Upper lobe of left lung (tissue), 6 donors: Measurements from ENCODE around the gene ERI3. TPM values are rescaled to one million over a fixed set of nuclear protein-coding genes. Genes with fewer than 3 reads are reported as not detected.

Experiments used
- ATAC-seq, 2 donors: fragments of 200-7000 bp; cut with Tn5 transposase; one replicate each; pipeline ENCODE4 v1.9.1; 2022; ENCODE audit warnings: mild to moderate bottlenecking in 2 of 2, moderate library complexity in 2 of 2; ENCODE audit not compliant: low FRiP score in 2 of 2
- DNase-seq, 2 donors: peaks; one replicate each; pipeline ENCODE4 v3.0.0-alpha.2; 2019 to 2020
- H3K27ac ChIP-seq, 4 donors: fragments of 200-600 bp; sonication (generic); one replicate each; pipeline ENCODE4 v1.5.1; 2016 to 2019
- H3K27me3 ChIP-seq, 4 donors: fragments of 200-600 bp; sonication (generic); one replicate each; pipeline ENCODE4 v1.5.1; 2017 to 2019
- H3K36me3 ChIP-seq, 4 donors: fragments of 200-600 bp; sonication (generic); one replicate each; pipeline ENCODE4 v1.5.1; 2016 to 2019
- H3K4me1 ChIP-seq, 4 donors: fragments of 200-600 bp; sonication (generic); one replicate each; pipeline ENCODE4 v1.5.1; 2018 to 2019
- H3K4me3 ChIP-seq, 4 donors: fragments of 200-600 bp; sonication (generic); one replicate each; pipeline ENCODE4 v1.5.1; 2017 to 2019; ENCODE audit warnings: mild to moderate bottlenecking in 2 of 4, moderate library complexity in 1 of 4
- H3K9me3 ChIP-seq, 4 donors: fragments of 200-600 bp; sonication (generic); one replicate each; pipeline ENCODE4 v1.5.1; 2018 to 2019
- CTCF ChIP-seq, 6 experiments: fragments of 450-650 bp in 4 of 6; fragments of 200-600 bp in 2 of 6; sonication (generic) in 2 of 6; IDR thresholded peaks; one replicate each; pipeline ENCODE4 v1.5.1; 2016 to 2019; ENCODE audit warnings: antibody characterized with exemption in 6 of 6
- EP300 ChIP-seq, 4 donors: sonication (generic); formaldehyde crosslinking; IDR thresholded peaks; one replicate each; pipeline ENCODE4 v1.5.1; 2017; ENCODE audit warnings: antibody characterized with exemption in 4 of 4, control low read depth in 2 of 4
- POLR2A ChIP-seq, 4 donors: fragments of 450-650 bp; IDR thresholded peaks; one replicate each; pipeline ENCODE4 v1.5.1; 2016 to 2017; ENCODE audit warnings: antibody characterized with exemption in 4 of 4, mild to moderate bottlenecking in 2 of 4
- POLR2AphosphoS5 ChIP-seq, 2 donors: sonication (generic); formaldehyde crosslinking; IDR thresholded peaks; one replicate each; pipeline ENCODE4 v1.5.1; 2017; ENCODE audit warnings: antibody characterized with exemption in 2 of 2
- WGBS, 2 donors: methylation state at CpG; one replicate each; pipeline ENCODE4 v1.1.5; 2017 to 2018; 5-methylcytosine and 5-hydroxymethylcytosine counted together
- total RNA-seq, 6 donors: library from RNA; depleted of rRNA in 4 of 6; stranded (reverse); fragments of >200 nt in 4 of 6; gene quantifications; one replicate each; pipeline versions ENCODE4 v1.1.0 to v1.2.1, GENCODE V29; 2016 to 2021
- donor health status: DM: no; HTN: no; CAD: no; lungs with moderate emphysema.
- donor health status: DM: no; HTN: yes; CAD: no; lungs with severe emphysema.

Gene ERI3
- total RNA-seq, 6 donors from 2014 or later = 27.0 to 43.7 (median 39.3) TPM

DNA sequence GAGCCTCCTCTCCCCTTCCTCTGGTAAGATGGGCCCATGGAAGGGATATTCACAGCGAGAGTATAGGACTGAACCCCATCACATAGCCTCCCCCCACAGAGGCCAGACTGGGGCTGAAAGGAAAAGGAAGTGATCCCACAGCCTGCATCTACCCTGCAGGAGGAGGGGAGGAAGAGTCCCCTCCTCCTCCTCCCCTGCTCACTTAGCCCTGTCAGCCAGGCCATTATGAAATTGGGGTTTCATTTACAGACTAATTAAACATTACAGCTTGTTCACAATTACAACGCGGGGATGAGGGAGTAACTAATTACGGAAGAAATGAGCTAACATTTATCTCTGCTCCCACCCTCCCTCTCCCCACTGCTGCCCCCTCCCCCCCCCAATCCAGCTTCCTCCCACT lies 116.4 kb downstream of the ERI3 start:
- Histone ChIP-seq H3K36me3 (peaks cover 0 to 12% (median 3%) of the 10 kb centered on the region in 4 donors), H3K4me1 (peaks cover 8 to 18% (median 10%) of the 10 kb centered on the region in 4 donors), H3K4me3 (no peak overlapping the region), H3K9me3 (no peaks in the 10 kb centered on the region), H3K27ac (peak overlapping the region in 3 of 4 donors; percentile 69 to 81 (median 72)), H3K27me3 (no peaks in the 10 kb centered on the region)
- no peak for TF ChIP-seq EP300 (IDR thresholded peaks at IDR 0.05)
- WGBS, 2 donors = 77 to 80% methylated on average over 4 of the region's 4 CpGs
- ATAC-seq (no peak), DNase-seq (no peak)

DNA sequence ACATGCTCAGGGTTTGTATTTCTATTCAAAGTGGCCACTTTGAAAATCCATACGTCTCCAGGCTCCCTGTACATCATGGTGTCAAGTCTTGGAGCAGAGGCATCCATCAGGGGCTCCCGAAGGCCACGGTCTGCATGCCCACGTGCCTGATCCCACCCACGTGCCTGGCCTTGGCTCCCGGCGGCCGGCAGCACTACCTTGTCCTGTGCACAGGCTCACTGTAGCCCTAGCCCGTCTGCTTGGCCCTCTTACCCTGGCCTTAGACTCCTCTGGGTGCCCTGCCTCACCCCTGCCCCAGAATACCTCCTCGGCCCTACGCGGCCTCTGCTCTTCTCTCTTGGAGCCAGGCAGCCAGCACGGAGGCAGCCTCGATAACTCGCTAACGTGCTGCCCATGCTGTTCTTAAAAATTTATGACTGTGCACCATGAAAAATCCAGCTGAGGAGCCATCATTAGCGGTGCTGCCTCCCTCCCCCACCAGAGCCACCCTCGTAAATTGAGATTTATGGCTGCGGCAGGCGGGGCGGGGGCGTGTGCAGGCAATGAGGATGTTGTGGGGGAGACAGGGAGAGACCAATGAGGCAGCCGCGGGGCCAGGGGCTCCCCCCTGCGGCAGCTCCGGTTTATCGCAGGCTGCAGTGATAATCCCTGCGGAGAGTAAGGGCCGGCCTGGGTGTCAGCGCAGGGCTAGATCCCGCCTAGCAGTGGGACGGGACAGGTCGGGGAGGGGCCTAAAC lies 117.2 kb downstream of the ERI3 start:
- ATAC-seq (peak in 1 of 2 donors; percentile 77), DNase-seq (peak; percentile 44 to 88)
- no peak overlapping the region for H3K4me3 ChIP-seq
- H3K36me3 ChIP-seq = peaks cover 0 to 6% (median 3%) of the 10 kb centered on the region in 4 donors
- H3K27me3 ChIP-seq = no peaks in the 10 kb centered on the region
- WGBS, 2 donors = 74 to 79% methylated on average over 20 to 33 of the region's 33 CpGs
- no peaks in the 10 kb centered on the region for H3K9me3 ChIP-seq
- H3K27ac ChIP-seq = peak overlapping the region in 2 of 4 donors; percentile 72 to 81
- TF ChIP-seq CTCF (IDR thresholded peaks at IDR 0.05) = peak in 4 of 6 experiments; percentile 9 to 32 (median 26)
- no peak for TF ChIP-seq POLR2A (IDR thresholded peaks at IDR 0.05)
- TF ChIP-seq POLR2AphosphoS5 (IDR thresholded peaks at IDR 0.05) = no peak
- no peak for TF ChIP-seq EP300 (IDR thresholded peaks at IDR 0.05)
- peaks cover 8 to 18% (median 10%) of the 10 kb centered on the region in 4 donors for H3K4me1 ChIP-seq

GRCh38 chr1:44236490-44237272 lies 118.4 kb downstream of the ERI3 start:
- Histone ChIP-seq H3K4me3 (no peak overlapping the region), H3K9me3 (no peaks in the 10 kb centered on the region), H3K27ac (no peak overlapping the region), H3K36me3 (peaks cover 0 to 8% (median 3%) of the 10 kb centered on the region in 4 donors), H3K4me1 (peaks cover 8 to 18% (median 10%) of the 10 kb centered on the region in 4 donors), H3K27me3 (no peaks in the 10 kb centered on the region)
- no peak for ATAC-seq
- DNase-seq = no peak
- WGBS, 2 donors = 96 to 98% methylated on average over 8 of the region's 8 CpGs
- TF ChIP-seq POLR2AphosphoS5 (IDR thresholded peaks at IDR 0.05) (no peak), CTCF (IDR thresholded peaks at IDR 0.05) (no peak), POLR2A (IDR thresholded peaks at IDR 0.05) (no peak), EP300 (IDR thresholded peaks at IDR 0.05) (no peak)

GRCh38 chr1:44235808-44236207 lies 119.2 kb downstream of the ERI3 start:
- peaks cover 8 to 16% (median 9%) of the 10 kb centered on the region in 4 donors for H3K4me1 ChIP-seq
- no peaks in the 10 kb centered on the region for H3K27me3 ChIP-seq
- H3K27ac ChIP-seq = no peak overlapping the region
- no peaks in the 10 kb centered on the region for H3K9me3 ChIP-seq
- DNase-seq (no peak), ATAC-seq (no peak)
- H3K4me3 ChIP-seq = no peak overlapping the region
- TF ChIP-seq POLR2AphosphoS5 (IDR thresholded peaks at IDR 0.05) = no peak
- no peak for TF ChIP-seq CTCF (IDR thresholded peaks at IDR 0.05)
- no peak for TF ChIP-seq EP300 (IDR thresholded peaks at IDR 0.05)
- TF ChIP-seq POLR2A (IDR thresholded peaks at IDR 0.05) = no peak
- 98 to 100% methylated on average over 5 of the region's 5 CpGs for WGBS, 2 donors
- peaks cover 0 to 14% (median under 1%) of the 10 kb centered on the region in 4 donors for H3K36me3 ChIP-seq

GRCh38 chr1:44233593-44233992 lies 121.5 kb downstream of the ERI3 start:
- Histone ChIP-seq H3K27ac (no peak overlapping the region), H3K9me3 (no peaks in the 10 kb centered on the region), H3K4me3 (no peak overlapping the region), H3K36me3 (peaks cover 0 to 10% (median 0%) of the 10 kb centered on the region in 4 donors), H3K27me3 (no peaks in the 10 kb centered on the region), H3K4me1 (no peaks in the 10 kb centered on the region)
- ATAC-seq (no peak), DNase-seq (no peak)
- 95 to 96% methylated on average over 1 of the region's 1 CpG for WGBS, 2 donors
- no peak for TF ChIP-seq EP300 (IDR thresholded peaks at IDR 0.05)
- no peak for TF ChIP-seq POLR2A (IDR thresholded peaks at IDR 0.05)
- TF ChIP-seq POLR2AphosphoS5 (IDR thresholded peaks at IDR 0.05) = no peak
- TF ChIP-seq CTCF (IDR thresholded peaks at IDR 0.05) = no peak
